ENCODE results near the gene CD86.
"Not testable (repeated sequence)": the region's sequence is repeated elsewhere in the genome, so short reads cannot be mapped to it uniquely, and the experiment has no call there.

Gene CD86

GRCh38 chr3:122024800-122025199, 30.4 kb upstream of the CD86 start:
- no peak overlapping the region for H3K4me3 ChIP-seq (ENCODE audit: low read length)
- no peak overlapping the region for H3K9ac ChIP-seq (ENCODE audit: low read length)
- H3K36me3 ChIP-seq (ENCODE audit: control insufficient read depth, low read depth, low read length) = no peaks in the 10 kb centered on the region
- H3K4me1 ChIP-seq (ENCODE audit: control insufficient read depth, low read depth, low read length) = peaks cover 5% of the 10 kb centered on the region
- H3K27me3 ChIP-seq (ENCODE audit: control insufficient read depth, insufficient read depth, low read length) = peaks cover 7% of the 10 kb centered on the region
- H3K27ac ChIP-seq (ENCODE audit: low read length) = no peak overlapping the region
- H3K9me3 ChIP-seq (ENCODE audit: control insufficient read depth, low read depth, low read length) = no peaks in the 10 kb centered on the region

- no peak overlapping the region for H3K4me3 ChIP-seq (ENCODE audit: low read length)
- peaks cover 5% of the 10 kb centered on the region for H3K4me1 ChIP-seq (ENCODE audit: control insufficient read depth, low read depth, low read length)
- H3K9me3 ChIP-seq (ENCODE audit: control insufficient read depth, low read depth, low read length) = no peaks in the 10 kb centered on the region
- H3K9ac ChIP-seq (ENCODE audit: low read length) = no peak overlapping the region
- no peaks in the 10 kb centered on the region for H3K36me3 ChIP-seq (ENCODE audit: control insufficient read depth, low read depth, low read length)
- no peak overlapping the region for H3K27ac ChIP-seq (ENCODE audit: low read length)
- peaks cover 7% of the 10 kb centered on the region for H3K27me3 ChIP-seq (ENCODE audit: control insufficient read depth, insufficient read depth, low read length)
These were observed 29.9 kb upstream of the CD86 start for GRCh38 chr3:122025296-122025695.

GRCh38 chr3:122030381-122031122, 24.6 kb upstream of the CD86 start:
- Histone ChIP-seq H3K9me3 (ENCODE audit: control insufficient read depth, low read depth, low read length) (no peaks in the 10 kb centered on the region), H3K36me3 (ENCODE audit: control insufficient read depth, low read depth, low read length) (no peaks in the 10 kb centered on the region), H3K4me3 (ENCODE audit: low read length) (no peak overlapping the region), H3K27ac (ENCODE audit: low read length) (no peak overlapping the region), H3K9ac (ENCODE audit: low read length) (no peak overlapping the region), H3K27me3 (ENCODE audit: control insufficient read depth, insufficient read depth, low read length) (no peaks in the 10 kb centered on the region), H3K4me1 (ENCODE audit: control insufficient read depth, low read depth, low read length) (no peaks in the 10 kb centered on the region)

GRCh38 chr3:122031123-122031468, 24.1 kb upstream of the CD86 start:
- no peak overlapping the region for H3K9ac ChIP-seq (ENCODE audit: low read length)
- H3K4me3 ChIP-seq (ENCODE audit: low read length) = no peak overlapping the region
- no peaks in the 10 kb centered on the region for H3K4me1 ChIP-seq (ENCODE audit: control insufficient read depth, low read depth, low read length)
- peaks cover 2% of the 10 kb centered on the region for H3K9me3 ChIP-seq (ENCODE audit: control insufficient read depth, low read depth, low read length)
- H3K27ac ChIP-seq (ENCODE audit: low read length) = no peak overlapping the region
- no peaks in the 10 kb centered on the region for H3K27me3 ChIP-seq (ENCODE audit: control insufficient read depth, insufficient read depth, low read length)
- H3K36me3 ChIP-seq (ENCODE audit: control insufficient read depth, low read depth, low read length) = no peaks in the 10 kb centered on the region

- no peaks in the 10 kb centered on the region for H3K27me3 ChIP-seq (ENCODE audit: control insufficient read depth, insufficient read depth, low read length)
- no peak overlapping the region for H3K27ac ChIP-seq (ENCODE audit: low read length)
- peaks cover 13% of the 10 kb centered on the region for H3K9me3 ChIP-seq (ENCODE audit: control insufficient read depth, low read depth, low read length)
- no peaks in the 10 kb centered on the region for H3K4me1 ChIP-seq (ENCODE audit: control insufficient read depth, low read depth, low read length)
- H3K4me3 ChIP-seq (ENCODE audit: low read length) = no peak overlapping the region
- H3K36me3 ChIP-seq (ENCODE audit: control insufficient read depth, low read depth, low read length) = no peaks in the 10 kb centered on the region
- no peak overlapping the region for H3K9ac ChIP-seq (ENCODE audit: low read length)
These were observed 22.6 kb upstream of the CD86 start for GRCh38 chr3:122032531-122032930.

GRCh38 chr3:122033023-122033422, 22.1 kb upstream of the CD86 start:
- Histone ChIP-seq H3K4me3 (ENCODE audit: low read length) (no peak overlapping the region), H3K9me3 (ENCODE audit: control insufficient read depth, low read depth, low read length) (peaks cover 13% of the 10 kb centered on the region), H3K27me3 (ENCODE audit: control insufficient read depth, insufficient read depth, low read length) (no peaks in the 10 kb centered on the region), H3K36me3 (ENCODE audit: control insufficient read depth, low read depth, low read length) (no peaks in the 10 kb centered on the region), H3K9ac (ENCODE audit: low read length) (no peak overlapping the region), H3K27ac (ENCODE audit: low read length) (no peak overlapping the region), H3K4me1 (ENCODE audit: control insufficient read depth, low read depth, low read length) (no peaks in the 10 kb centered on the region)

- H3K4me3 ChIP-seq (ENCODE audit: low read length); H3K4me1 ChIP-seq (ENCODE audit: control insufficient read depth, low read depth, low read length); H3K9me3 ChIP-seq (ENCODE audit: control insufficient read depth, low read depth, low read length); H3K27me3 ChIP-seq (ENCODE audit: control insufficient read depth, insufficient read depth, low read length); H3K9ac ChIP-seq (ENCODE audit: low read length); H3K36me3 ChIP-seq (ENCODE audit: control insufficient read depth, low read depth, low read length); H3K27ac ChIP-seq (ENCODE audit: low read length): not testable (repeated sequence)
These were observed 7.9 kb upstream of the CD86 start for GRCh38 chr3:122047296-122047695.

- not testable (repeated sequence) for H3K9me3 ChIP-seq (ENCODE audit: control insufficient read depth, low read depth, low read length); H3K36me3 ChIP-seq (ENCODE audit: control insufficient read depth, low read depth, low read length); H3K4me3 ChIP-seq (ENCODE audit: low read length); H3K27me3 ChIP-seq (ENCODE audit: control insufficient read depth, insufficient read depth, low read length); H3K9ac ChIP-seq (ENCODE audit: low read length); H3K4me1 ChIP-seq (ENCODE audit: control insufficient read depth, low read depth, low read length); H3K27ac ChIP-seq (ENCODE audit: low read length)
These were observed 7.4 kb upstream of the CD86 start for GRCh38 chr3:122047773-122048172.

- no peak overlapping the region for H3K27ac ChIP-seq (ENCODE audit: low read length)
- no peaks in the 10 kb centered on the region for H3K27me3 ChIP-seq (ENCODE audit: control insufficient read depth, insufficient read depth, low read length)
- H3K9ac ChIP-seq (ENCODE audit: low read length) = no peak overlapping the region
- no peaks in the 10 kb centered on the region for H3K36me3 ChIP-seq (ENCODE audit: control insufficient read depth, low read depth, low read length)
- H3K4me1 ChIP-seq (ENCODE audit: control insufficient read depth, low read depth, low read length) = peaks cover 4% of the 10 kb centered on the region
- H3K9me3 ChIP-seq (ENCODE audit: control insufficient read depth, low read depth, low read length) = no peaks in the 10 kb centered on the region
- H3K4me3 ChIP-seq (ENCODE audit: low read length) = no peak overlapping the region
These were observed 2.2 kb upstream of the CD86 start for GRCh38 chr3:122052968-122053367.

GRCh38 chr3:122057671-122058070, 2.5 kb downstream of the CD86 start:
- Histone ChIP-seq H3K4me3 (ENCODE audit: low read length) (no peak overlapping the region), H3K9me3 (ENCODE audit: control insufficient read depth, low read depth, low read length) (no peaks in the 10 kb centered on the region), H3K4me1 (ENCODE audit: control insufficient read depth, low read depth, low read length) (peaks cover 4% of the 10 kb centered on the region), H3K27me3 (ENCODE audit: control insufficient read depth, insufficient read depth, low read length) (no peaks in the 10 kb centered on the region), H3K36me3 (ENCODE audit: control insufficient read depth, low read depth, low read length) (no peaks in the 10 kb centered on the region), H3K27ac (ENCODE audit: low read length) (no peak overlapping the region), H3K9ac (ENCODE audit: low read length) (no peak overlapping the region)

GRCh38 chr3:122058294-122058693, 3.1 kb downstream of the CD86 start:
- Histone ChIP-seq H3K27me3 (ENCODE audit: control insufficient read depth, insufficient read depth, low read length) (no peaks in the 10 kb centered on the region), H3K4me3 (ENCODE audit: low read length) (no peak overlapping the region), H3K4me1 (ENCODE audit: control insufficient read depth, low read depth, low read length) (peaks cover 4% of the 10 kb centered on the region), H3K9me3 (ENCODE audit: control insufficient read depth, low read depth, low read length) (no peaks in the 10 kb centered on the region), H3K9ac (ENCODE audit: low read length) (no peak overlapping the region), H3K27ac (ENCODE audit: low read length) (no peak overlapping the region), H3K36me3 (ENCODE audit: control insufficient read depth, low read depth, low read length) (no peaks in the 10 kb centered on the region)

- Histone ChIP-seq H3K9me3 (ENCODE audit: control insufficient read depth, low read depth, low read length) (no peaks in the 10 kb centered on the region), H3K27me3 (ENCODE audit: control insufficient read depth, insufficient read depth, low read length) (no peaks in the 10 kb centered on the region), H3K27ac (ENCODE audit: low read length) (no peak overlapping the region), H3K9ac (ENCODE audit: low read length) (no peak overlapping the region), H3K36me3 (ENCODE audit: control insufficient read depth, low read depth, low read length) (no peaks in the 10 kb centered on the region), H3K4me1 (ENCODE audit: control insufficient read depth, low read depth, low read length) (no peaks in the 10 kb centered on the region), H3K4me3 (ENCODE audit: low read length) (no peak overlapping the region)
These were observed 5.0 kb downstream of the CD86 start for GRCh38 chr3:122060040-122060698.
